Measurements from ENCODE around the gene SAMD4A.

DNA sequence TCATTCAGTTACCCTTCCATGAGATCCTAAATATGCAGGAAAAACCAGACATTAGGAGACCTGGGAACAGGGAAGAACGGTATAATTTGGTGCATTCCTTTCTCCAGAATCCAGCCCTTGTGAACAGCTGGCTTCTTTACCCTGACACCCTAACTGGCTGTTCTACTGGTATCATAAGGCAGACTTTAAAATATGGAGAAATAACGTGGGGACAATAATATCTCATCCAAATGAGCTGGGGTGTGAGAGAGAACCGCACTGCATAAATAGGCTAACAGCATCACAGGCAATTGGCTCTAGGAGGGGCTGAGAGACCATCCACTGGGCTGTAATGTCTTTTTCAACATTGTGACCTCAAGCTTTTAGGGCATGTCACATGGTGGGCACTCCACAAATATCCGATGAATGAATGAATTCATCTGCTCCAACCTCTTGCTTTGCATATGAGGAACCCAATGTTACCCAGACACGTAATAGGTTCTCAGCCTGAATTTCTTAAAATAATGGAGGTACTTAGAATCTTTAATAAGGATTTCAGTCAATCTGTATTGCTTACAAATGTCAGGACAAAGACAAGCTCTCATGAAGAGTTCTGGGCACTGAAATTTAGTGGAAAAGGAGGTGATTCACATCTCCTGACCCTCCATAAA lies 157.9 kb downstream of the SAMD4A start:
- TF ChIP-seq, protein P1, sequence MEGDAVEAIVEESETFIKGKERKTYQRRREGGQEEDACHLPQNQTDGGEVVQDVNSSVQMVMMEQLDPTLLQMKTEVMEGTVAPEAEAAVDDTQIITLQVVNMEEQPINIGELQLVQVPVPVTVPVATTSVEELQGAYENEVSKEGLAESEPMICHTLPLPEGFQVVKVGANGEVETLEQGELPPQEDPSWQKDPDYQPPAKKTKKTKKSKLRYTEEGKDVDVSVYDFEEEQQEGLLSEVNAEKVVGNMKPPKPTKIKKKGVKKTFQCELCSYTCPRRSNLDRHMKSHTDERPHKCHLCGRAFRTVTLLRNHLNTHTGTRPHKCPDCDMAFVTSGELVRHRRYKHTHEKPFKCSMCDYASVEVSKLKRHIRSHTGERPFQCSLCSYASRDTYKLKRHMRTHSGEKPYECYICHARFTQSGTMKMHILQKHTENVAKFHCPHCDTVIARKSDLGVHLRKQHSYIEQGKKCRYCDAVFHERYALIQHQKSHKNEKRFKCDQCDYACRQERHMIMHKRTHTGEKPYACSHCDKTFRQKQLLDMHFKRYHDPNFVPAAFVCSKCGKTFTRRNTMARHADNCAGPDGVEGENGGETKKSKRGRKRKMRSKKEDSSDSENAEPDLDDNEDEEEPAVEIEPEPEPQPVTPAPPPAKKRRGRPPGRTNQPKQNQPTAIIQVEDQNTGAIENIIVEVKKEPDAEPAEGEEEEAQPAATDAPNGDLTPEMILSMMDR (conservative IDR thresholded peaks at IDR 0.05) = no peak
- TF ChIP-seq ZFX (IDR thresholded peaks at IDR 0.05) = no peak

Measured in C4-2B (cell line).